ENCODE results near the gene TRIM34.

- TF ChIP-seq POLR2A (IDR thresholded peaks at IDR 0.05; ENCODE audit: low read length) (no peak), GATA1 (IDR thresholded peaks at IDR 0.05; ENCODE audit: low read depth, low read length) (no peak)
These were observed 32.2 kb upstream of the TRIM34 start for GRCh38 chr11:5592615-5593014.
